Adrenal gland (tissue), 5 donors: ENCODE data around the gene EHD1.
A peak's percentile ranks its signal among the peaks of the same experiment; 100 is the strongest.

ENCODE experiments used
- POLR2A ChIP-seq, 2 donors: fragments of 450-650 bp; IDR thresholded peaks; one replicate each; pipeline ENCODE4 v1.6.1; 2017; ENCODE audit warnings: antibody characterized with exemption in 2 of 2, mild to moderate bottlenecking in 2 of 2, moderate library complexity in 1 of 2
- TF ChIP-seq, protein P1 (sequence below), 6 experiments: fragments of 450-650 bp in 4 of 6; fragments of 200-600 bp in 2 of 6; sonication (generic) in 1 of 6; IDR thresholded peaks; 1 replicate in 5 of 6; 2 replicates in 1 of 6; pipeline versions ENCODE4 v1.5.1 to v1.8.0; 2016 to 2021; ENCODE audit warnings: antibody characterized with exemption in 6 of 6, mild to moderate bottlenecking in 2 of 6, moderate library complexity in 1 of 6
- donor health status: DM: no; HTN: no; CAD: no.

DNA sequence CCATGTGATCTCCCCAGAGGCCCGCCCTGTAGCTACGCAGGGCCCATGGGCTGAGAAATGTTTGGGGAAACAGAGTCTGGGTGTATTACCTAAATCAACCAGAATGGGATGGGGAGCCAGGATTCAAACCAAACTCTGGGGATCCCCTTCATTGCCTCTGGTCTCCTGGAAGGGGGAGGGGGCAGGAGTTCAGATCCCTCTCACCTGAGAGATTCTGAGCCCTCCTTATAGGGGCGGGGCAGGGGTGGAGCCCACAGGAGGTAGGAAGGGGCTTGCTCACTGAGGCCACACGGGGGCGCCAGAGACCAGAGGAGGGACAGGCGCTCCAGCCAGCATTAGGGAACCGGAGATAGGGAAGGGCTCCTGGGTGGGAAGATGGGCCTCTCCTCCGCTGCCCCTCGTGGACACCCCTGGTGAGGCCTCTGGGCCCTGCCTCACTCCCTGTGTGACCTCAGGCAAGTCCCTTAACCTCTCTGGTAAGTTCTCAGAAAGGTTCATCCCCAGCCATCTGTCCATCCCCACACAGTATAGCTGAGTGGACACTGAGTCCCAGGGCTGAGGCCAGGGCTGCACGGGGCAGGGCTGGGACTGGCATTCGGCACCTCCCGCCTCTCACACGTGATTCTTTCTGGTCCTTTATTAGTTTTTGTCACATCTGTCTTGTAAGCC, 31.3 kb downstream of the EHD1 start:
- TF ChIP-seq, protein P1, sequence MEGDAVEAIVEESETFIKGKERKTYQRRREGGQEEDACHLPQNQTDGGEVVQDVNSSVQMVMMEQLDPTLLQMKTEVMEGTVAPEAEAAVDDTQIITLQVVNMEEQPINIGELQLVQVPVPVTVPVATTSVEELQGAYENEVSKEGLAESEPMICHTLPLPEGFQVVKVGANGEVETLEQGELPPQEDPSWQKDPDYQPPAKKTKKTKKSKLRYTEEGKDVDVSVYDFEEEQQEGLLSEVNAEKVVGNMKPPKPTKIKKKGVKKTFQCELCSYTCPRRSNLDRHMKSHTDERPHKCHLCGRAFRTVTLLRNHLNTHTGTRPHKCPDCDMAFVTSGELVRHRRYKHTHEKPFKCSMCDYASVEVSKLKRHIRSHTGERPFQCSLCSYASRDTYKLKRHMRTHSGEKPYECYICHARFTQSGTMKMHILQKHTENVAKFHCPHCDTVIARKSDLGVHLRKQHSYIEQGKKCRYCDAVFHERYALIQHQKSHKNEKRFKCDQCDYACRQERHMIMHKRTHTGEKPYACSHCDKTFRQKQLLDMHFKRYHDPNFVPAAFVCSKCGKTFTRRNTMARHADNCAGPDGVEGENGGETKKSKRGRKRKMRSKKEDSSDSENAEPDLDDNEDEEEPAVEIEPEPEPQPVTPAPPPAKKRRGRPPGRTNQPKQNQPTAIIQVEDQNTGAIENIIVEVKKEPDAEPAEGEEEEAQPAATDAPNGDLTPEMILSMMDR (IDR thresholded peaks at IDR 0.05): peak; percentile 95 to 99 (median 97)
- no peak for TF ChIP-seq POLR2A (IDR thresholded peaks at IDR 0.05)
